Left ventricle myocardium inferior (tissue), 1 donor: ENCODE results near the gene MVB12B. TPM values are rescaled to one million over a fixed set of nuclear protein-coding genes. Genes with fewer than 3 reads are reported as not detected.
A peak's percentile ranks its signal among the peaks of the same experiment; 100 is the strongest.

Experiments
- DNase-seq: peaks from one replicate; pipeline ENCODE4 v3.0.0-alpha.2; 2020
- H3K27ac ChIP-seq: fragments of 200-600 bp; replicated peaks from 2 replicates; pipeline ENCODE4 v1.8.0; 2021
- H3K27me3 ChIP-seq: fragments of 200-600 bp; 2 replicates; pipeline ENCODE4 v1.8.0; 2021; ENCODE audit warnings: low read depth
- H3K36me3 ChIP-seq: fragments of 200-600 bp; 2 replicates; pipeline ENCODE4 v1.8.0; 2021
- H3K4me1 ChIP-seq: fragments of 200-600 bp; 2 replicates; pipeline ENCODE4 v1.8.0; 2021
- H3K4me3 ChIP-seq: fragments of 200-600 bp; 2 replicates; pipeline ENCODE4 v1.8.0; 2021; ENCODE audit warnings: mild to moderate bottlenecking, moderate library complexity
- H3K9me3 ChIP-seq: fragments of 200-600 bp; replicated peaks from 2 replicates; pipeline ENCODE4 v1.8.0; 2021
- intact Hi-C: fragments of 100-400 bp; cut with micrococcal nuclease; formaldehyde crosslinking; loops from one replicate; pipeline ENCODE4 v1.11.0; 2022
- total RNA-seq: library from RNA; stranded (reverse); fragmentation: NEBNext Ultra II Directional; extraction: Animal tissue kit (Norgen Biotek cat#: 25700); gene quantifications from one replicate; pipeline ENCODE4 v1.2.1, GENCODE V29; 2021
- TF ChIP-seq, protein P1 (sequence below): fragments of 200-600 bp; IDR thresholded peaks from 2 replicates; pipeline ENCODE4 v1.8.0; 2021; ENCODE audit warnings: antibody characterized with exemption, mild to moderate bottlenecking, borderline replicate concordance
- donor health status: DM: no; HTN: yes; CAD: no; lungs with severe emphysema.

Gene MVB12B
- total RNA-seq, 1 donor from 2014 or later = 11.2 TPM

DNA sequence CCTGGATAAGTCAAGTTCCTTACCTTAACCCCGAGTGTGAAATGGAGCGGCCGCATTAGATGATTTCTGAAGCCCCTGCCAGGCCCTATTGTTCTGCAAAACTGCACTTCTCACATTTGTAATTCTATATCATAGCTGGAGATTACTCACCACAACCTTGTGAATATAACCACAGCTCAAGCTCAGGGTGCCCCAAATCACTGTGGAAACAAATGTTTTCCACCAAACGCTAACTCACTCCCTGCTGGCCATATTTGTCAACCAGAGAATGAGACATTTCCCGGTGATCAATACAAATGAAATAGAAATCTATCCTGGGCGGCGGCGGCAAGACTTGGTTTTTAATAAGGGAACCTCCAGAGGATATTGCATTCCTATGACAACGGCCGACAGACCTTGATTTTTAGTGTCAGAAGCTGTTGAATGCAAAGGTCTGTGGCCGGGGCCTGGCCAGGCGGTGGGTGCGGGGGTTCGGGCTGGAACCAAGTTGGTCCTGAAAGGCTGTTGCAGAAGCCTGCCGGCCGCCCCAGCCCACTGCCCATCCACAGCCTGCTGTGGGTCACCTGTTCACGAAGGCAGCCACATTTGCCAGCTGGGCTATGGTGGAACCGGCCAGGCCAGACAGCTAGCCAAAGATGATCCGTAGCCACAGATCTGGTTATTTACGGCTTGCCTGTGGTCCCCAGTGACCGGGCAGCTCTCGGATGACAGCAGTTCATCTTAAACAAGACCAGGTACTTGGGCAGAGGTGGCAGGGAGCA lies 193.2 kb downstream of the MVB12B start:
- no peak overlapping the region for H3K4me3 ChIP-seq
- no peak overlapping the region for H3K27ac ChIP-seq
- DNase-seq = no peak
- H3K36me3 ChIP-seq = no peaks in the 10 kb centered on the region
- peaks cover 100% of the 10 kb centered on the region for H3K27me3 ChIP-seq
- peaks cover 35% of the 10 kb centered on the region for H3K4me1 ChIP-seq
- H3K9me3 ChIP-seq = no peaks in the 10 kb centered on the region
- intact Hi-C loops = no loop called here
- TF ChIP-seq, protein P1, sequence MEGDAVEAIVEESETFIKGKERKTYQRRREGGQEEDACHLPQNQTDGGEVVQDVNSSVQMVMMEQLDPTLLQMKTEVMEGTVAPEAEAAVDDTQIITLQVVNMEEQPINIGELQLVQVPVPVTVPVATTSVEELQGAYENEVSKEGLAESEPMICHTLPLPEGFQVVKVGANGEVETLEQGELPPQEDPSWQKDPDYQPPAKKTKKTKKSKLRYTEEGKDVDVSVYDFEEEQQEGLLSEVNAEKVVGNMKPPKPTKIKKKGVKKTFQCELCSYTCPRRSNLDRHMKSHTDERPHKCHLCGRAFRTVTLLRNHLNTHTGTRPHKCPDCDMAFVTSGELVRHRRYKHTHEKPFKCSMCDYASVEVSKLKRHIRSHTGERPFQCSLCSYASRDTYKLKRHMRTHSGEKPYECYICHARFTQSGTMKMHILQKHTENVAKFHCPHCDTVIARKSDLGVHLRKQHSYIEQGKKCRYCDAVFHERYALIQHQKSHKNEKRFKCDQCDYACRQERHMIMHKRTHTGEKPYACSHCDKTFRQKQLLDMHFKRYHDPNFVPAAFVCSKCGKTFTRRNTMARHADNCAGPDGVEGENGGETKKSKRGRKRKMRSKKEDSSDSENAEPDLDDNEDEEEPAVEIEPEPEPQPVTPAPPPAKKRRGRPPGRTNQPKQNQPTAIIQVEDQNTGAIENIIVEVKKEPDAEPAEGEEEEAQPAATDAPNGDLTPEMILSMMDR = no peak

DNA sequence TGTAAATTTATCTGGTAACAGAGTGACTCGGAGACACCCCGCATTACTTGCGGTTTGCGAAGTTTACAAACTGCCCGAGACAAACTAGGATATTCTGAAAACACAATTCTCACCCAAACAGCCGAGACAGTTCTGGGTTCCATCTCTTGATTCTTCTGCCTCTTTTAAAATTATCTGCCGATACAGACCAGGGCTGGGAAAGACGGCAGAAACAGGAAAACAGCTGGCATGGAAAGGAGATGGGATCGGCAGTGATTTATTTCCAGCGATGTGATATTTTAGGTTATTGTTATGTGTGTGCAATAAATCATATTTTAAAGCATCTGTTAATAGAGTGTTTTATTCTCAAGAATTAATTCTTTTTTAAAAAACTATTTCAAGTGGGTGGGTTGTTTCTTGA lies 193.8 kb downstream of the MVB12B start:
- H3K27me3 ChIP-seq = peaks cover 99% of the 10 kb centered on the region
- no peak overlapping the region for H3K27ac ChIP-seq
- H3K9me3 ChIP-seq = no peaks in the 10 kb centered on the region
- TF ChIP-seq, protein P1 = no peak
- DNase-seq = no peak
- peaks cover 34% of the 10 kb centered on the region for H3K4me1 ChIP-seq
- H3K4me3 ChIP-seq = no peak overlapping the region
- intact Hi-C loops = no loop called here
- H3K36me3 ChIP-seq = no peaks in the 10 kb centered on the region

DNA sequence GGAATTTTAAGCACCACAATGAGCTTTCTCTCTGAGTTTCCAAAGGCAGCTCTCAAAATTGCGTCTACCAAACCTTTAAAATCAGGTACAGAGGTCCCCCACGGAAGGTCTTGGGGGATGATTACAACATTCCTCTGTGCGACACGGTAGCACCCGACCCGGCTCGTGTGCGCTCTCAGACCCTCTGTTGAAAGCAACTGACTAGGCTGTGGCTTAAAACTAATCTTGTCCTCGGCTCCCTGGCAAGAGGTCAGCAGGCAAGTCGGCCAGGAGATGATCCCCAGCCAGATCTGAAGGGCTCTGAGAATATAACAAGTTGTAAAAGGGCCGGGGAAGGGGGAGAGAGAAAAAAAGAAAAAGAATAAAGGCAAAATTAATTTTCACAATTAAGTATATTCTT lies 194.5 kb downstream of the MVB12B start:
- H3K4me1 ChIP-seq = peaks cover 34% of the 10 kb centered on the region
- peak overlapping the region; percentile 69 for H3K27ac ChIP-seq
- no peaks in the 10 kb centered on the region for H3K9me3 ChIP-seq
- peaks cover 99% of the 10 kb centered on the region for H3K27me3 ChIP-seq
- no peak for DNase-seq
- H3K4me3 ChIP-seq = no peak overlapping the region
- no peaks in the 10 kb centered on the region for H3K36me3 ChIP-seq
- intact Hi-C loops = no loop called here
- TF ChIP-seq, protein P1 = no peak

DNA sequence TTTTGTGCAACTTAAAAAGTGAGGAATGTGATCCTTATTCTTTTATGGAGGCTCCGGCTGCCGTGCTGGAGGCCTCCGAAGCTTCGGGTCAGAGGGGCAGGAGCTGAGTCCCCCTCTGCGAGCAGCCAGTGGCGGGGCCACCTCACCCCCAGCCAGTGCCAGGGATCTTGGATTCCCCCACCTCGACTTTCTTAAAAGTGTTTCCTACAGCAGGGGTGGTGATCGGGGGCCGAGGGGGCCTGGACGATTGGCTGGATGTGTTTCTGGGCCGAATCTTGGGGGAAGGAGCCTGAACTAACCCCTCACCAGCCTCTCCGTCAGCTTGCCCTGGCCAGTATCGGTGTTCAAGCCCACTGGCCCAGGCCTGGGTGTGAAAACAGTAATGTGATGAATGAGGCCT lies 194.9 kb downstream of the MVB12B start:
- Histone ChIP-seq H3K4me3 (no peak overlapping the region), H3K27me3 (peaks cover 99% of the 10 kb centered on the region), H3K4me1 (peaks cover 34% of the 10 kb centered on the region), H3K9me3 (no peaks in the 10 kb centered on the region), H3K36me3 (no peaks in the 10 kb centered on the region), H3K27ac (peak overlapping the region; percentile 69)
- no peak for DNase-seq
- TF ChIP-seq, protein P1 = no peak
- intact Hi-C loops = no loop called here

DNA sequence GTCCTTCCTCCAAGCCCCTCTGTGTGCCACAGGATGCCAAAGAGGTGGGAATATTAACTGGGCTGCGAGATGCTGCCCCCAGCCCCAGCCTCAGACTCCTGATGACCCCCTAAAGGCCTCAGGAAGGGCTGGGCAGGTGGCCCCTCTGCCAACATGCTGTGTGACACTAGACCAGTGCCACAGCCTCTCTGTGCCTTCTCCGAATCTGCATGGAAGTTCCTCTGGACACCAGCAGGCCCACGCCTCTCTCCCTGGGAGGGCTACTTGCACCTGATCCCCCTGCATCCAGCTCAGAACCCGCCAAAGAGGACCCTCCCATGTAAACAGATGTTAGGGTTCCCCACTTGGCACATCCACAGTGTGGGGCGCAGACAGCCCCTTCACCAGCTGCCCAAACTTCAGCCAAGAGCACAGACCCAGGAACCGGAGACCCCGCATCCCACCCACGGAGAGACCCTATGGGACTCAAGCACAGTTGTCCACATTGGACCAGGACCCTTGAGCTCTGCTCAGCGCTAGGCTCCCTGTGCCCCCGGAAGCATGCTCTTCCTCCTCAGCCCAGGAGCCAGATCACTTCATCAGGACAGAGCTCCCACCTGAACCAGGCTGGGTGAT lies 195.5 kb downstream of the MVB12B start:
- H3K4me3 ChIP-seq = no peak overlapping the region
- H3K27ac ChIP-seq = peak overlapping the region; percentile 69
- H3K9me3 ChIP-seq = no peaks in the 10 kb centered on the region
- intact Hi-C loops = no loop called here
- no peak for DNase-seq
- H3K27me3 ChIP-seq = peaks cover 99% of the 10 kb centered on the region
- TF ChIP-seq, protein P1 = no peak
- no peaks in the 10 kb centered on the region for H3K36me3 ChIP-seq
- H3K4me1 ChIP-seq = peaks cover 29% of the 10 kb centered on the region
